Osteocyte (in vitro differentiated cells): Measurements from ENCODE around the gene TMEM132C. TPM values are rescaled to one million over a fixed set of nuclear protein-coding genes. Genes with fewer than 3 reads are reported as not detected.

Experiments
- DNase-seq: peaks from one replicate; pipeline ENCODE4 v3.0.0; 2021; ENCODE audit warnings: mixed read lengths; ENCODE audit not compliant: unreplicated experiment; ENCODE audit errors: extremely low spot score
- H3K27ac Mint-ChIP-seq: one replicate; pipeline ENCODE4 v1.8.0; 2021; ENCODE audit warnings: mild to moderate bottlenecking, mixed read lengths; ENCODE audit not compliant: unreplicated experiment
- H3K27me3 Mint-ChIP-seq: one replicate; pipeline ENCODE4 v1.8.0; 2021; ENCODE audit warnings: mixed read lengths; ENCODE audit not compliant: unreplicated experiment
- H3K36me3 Mint-ChIP-seq: one replicate; pipeline ENCODE4 v1.8.0; 2021; ENCODE audit warnings: mixed read lengths; ENCODE audit not compliant: unreplicated experiment
- H3K4me1 Mint-ChIP-seq: one replicate; pipeline ENCODE4 v1.8.0; 2021; ENCODE audit warnings: mixed read lengths; ENCODE audit not compliant: unreplicated experiment
- H3K4me3 Mint-ChIP-seq: one replicate; pipeline ENCODE4 v1.8.0; 2021; ENCODE audit warnings: mild to moderate bottlenecking, moderate library complexity, mixed read lengths; ENCODE audit not compliant: unreplicated experiment
- H3K9me3 Mint-ChIP-seq: one replicate; pipeline ENCODE4 v1.8.0; 2021; ENCODE audit warnings: mixed read lengths; ENCODE audit not compliant: unreplicated experiment
- CTCF ChIP-seq: fragments of 200-600 bp; sonication (generic); IDR thresholded peaks from 2 replicates; pipeline ENCODE4 v1.5.0; 2021; ENCODE audit warnings: antibody characterized with exemption, mild to moderate bottlenecking, moderate library complexity
- total RNA-seq: library from RNA; stranded (reverse); gene quantifications from 2 replicates; pipeline ENCODE4 v1.2.1, GENCODE V29; 2021

TMEM132C gene
- total RNA-seq, 1 donor from 2014 or later: not detected

- no peak for DNase-seq
- H3K4me1 Mint-ChIP-seq: no peaks in the 10 kb centered on the region
- no peaks in the 10 kb centered on the region for H3K36me3 Mint-ChIP-seq
- no peaks in the 10 kb centered on the region for H3K27me3 Mint-ChIP-seq
- H3K9me3 Mint-ChIP-seq: peaks cover 49% of the 10 kb centered on the region
- TF ChIP-seq CTCF: no peak
- H3K4me3 Mint-ChIP-seq: no peak overlapping the region
- no peak overlapping the region for H3K27ac Mint-ChIP-seq
Observed at GRCh38 chr12:128564956-128565355, 298.0 kb downstream of the TMEM132C start.

- Mint-ChIP-seq H3K9me3 (peaks cover 35% of the 10 kb centered on the region), H3K4me3 (no peak overlapping the region), H3K27me3 (no peaks in the 10 kb centered on the region), H3K36me3 (no peaks in the 10 kb centered on the region), H3K27ac (no peak overlapping the region), H3K4me1 (no peaks in the 10 kb centered on the region)
- TF ChIP-seq CTCF: no peak
- DNase-seq: no peak
Observed at GRCh38 chr12:128567730-128568129, 300.8 kb downstream of the TMEM132C start.

GRCh38 chr12:128570191-128571065 lies 303.5 kb downstream of the TMEM132C start:
- H3K4me1 Mint-ChIP-seq: no peaks in the 10 kb centered on the region
- no peak overlapping the region for H3K4me3 Mint-ChIP-seq
- H3K27ac Mint-ChIP-seq: no peak overlapping the region
- no peaks in the 10 kb centered on the region for H3K27me3 Mint-ChIP-seq
- peaks cover 38% of the 10 kb centered on the region for H3K9me3 Mint-ChIP-seq
- TF ChIP-seq CTCF: no peak
- no peak for DNase-seq
- no peaks in the 10 kb centered on the region for H3K36me3 Mint-ChIP-seq

- Mint-ChIP-seq H3K36me3 (no peaks in the 10 kb centered on the region), H3K4me3 (no peak overlapping the region), H3K9me3 (peaks cover 34% of the 10 kb centered on the region), H3K4me1 (no peaks in the 10 kb centered on the region), H3K27ac (no peak overlapping the region), H3K27me3 (no peaks in the 10 kb centered on the region)
- no peak for DNase-seq
- TF ChIP-seq CTCF: no peak
Observed at GRCh38 chr12:128571906-128572810, 305.2 kb downstream of the TMEM132C start.

- Mint-ChIP-seq H3K4me3 (no peak overlapping the region), H3K27ac (no peak overlapping the region), H3K4me1 (no peaks in the 10 kb centered on the region), H3K27me3 (no peaks in the 10 kb centered on the region), H3K36me3 (no peaks in the 10 kb centered on the region), H3K9me3 (peaks cover 42% of the 10 kb centered on the region)
- DNase-seq: no peak
- no peak for TF ChIP-seq CTCF
Observed at GRCh38 chr12:128573907-128574306, 306.9 kb downstream of the TMEM132C start.
